Measurements from ENCODE around the gene FFAR2. TPM values are rescaled to one million over a fixed set of nuclear protein-coding genes. Genes with fewer than 3 reads are reported as not detected.

FFAR2 gene
- total RNA-seq, 1 experiment from 2014 or later: not detected

GRCh38 chr19:35458192-35458591, 10.1 kb downstream of the FFAR2 start:
- POLR2A ChIA-PET: no interaction called here
- Histone ChIP-seq H3K9me2 (ENCODE audit: insufficient read depth) (no peaks in the 10 kb centered on the region), H3K36me3 (ENCODE audit: control insufficient read depth in 1 of 2, insufficient read depth in 2 of 2, low read length in 2 of 2) (no peaks in the 10 kb centered on the region), H3K4me3 (replicated peaks in 1 of 2; ENCODE audit: low read depth in 1 of 2, low read length in 2 of 2) (no peak overlapping the region), H2AFZ (ENCODE audit: low read depth, low read length, poor library complexity, severe bottlenecking) (no peak overlapping the region), H3K79me2 (ENCODE audit: insufficient read depth, low read length) (no peaks in the 10 kb centered on the region), H3K9me3 (ENCODE audit: control insufficient read depth in 1 of 2, insufficient read depth in 1 of 2, low read depth in 1 of 2, low read length in 2 of 2) (no peaks in the 10 kb centered on the region), H3K4me2 (ENCODE audit: low read length) (no peak overlapping the region), H3K9ac (ENCODE audit: low read length) (no peak overlapping the region), H4K20me1 (ENCODE audit: insufficient read depth) (no peaks in the 10 kb centered on the region), H3K27ac (ENCODE audit: low read depth, low read length) (no peak overlapping the region), H3K27me3 (ENCODE audit: insufficient read depth, low read length) (0 out of 2 replicates have a peak, but pooled peaks cover 5% of the 10 kb centered on the region), H3K4me1 (ENCODE audit: control insufficient read depth in 1 of 2, insufficient read depth in 2 of 2, low read length in 2 of 2) (no peaks in the 10 kb centered on the region)
- RAD21 ChIA-PET (ENCODE audit: low non-redundant PET in 1 of 2, low total read pairs in 2 of 2, uncharacterized antibody in 2 of 2, unreplicated experiment in 2 of 2): no interaction called here
- no TSS peak for BruUV-seq (replicated peaks)
- TF ChIP-seq EZH2phosphoT487 (IDR thresholded peaks at IDR 0.05; ENCODE audit: borderline replicate concordance) (no peak), SRF (IDR thresholded peaks at IDR 0.05; ENCODE audit: low read depth) (no peak), SP1 (IDR thresholded peaks at IDR 0.05; ENCODE audit: low read depth) (no peak), POLR2AphosphoS5 (IDR thresholded peaks at IDR 0.05; ENCODE audit: low read depth, low read length) (no peak), POLR2A (IDR thresholded peaks at IDR 0.05; ENCODE audit: borderline replicate concordance, extremely low read depth, insufficient read depth, insufficient read length) (no peak), EGR1 (IDR thresholded peaks at IDR 0.05; ENCODE audit: low read depth) (no peak), CBX3 (IDR thresholded peaks at IDR 0.05; ENCODE audit: low read depth) (no peak), ATF3 (IDR thresholded peaks at IDR 0.05) (no peak), MAX (IDR thresholded peaks at IDR 0.05) (no peak), EZH2 (IDR thresholded peaks at IDR 0.05) (no peak), ZBTB33 (IDR thresholded peaks at IDR 0.05; ENCODE audit: extremely low read depth, insufficient replicate concordance, low read length) (no peak), FOSL1 (IDR thresholded peaks at IDR 0.05; ENCODE audit: low read depth) (no peak), JUND (IDR thresholded peaks at IDR 0.05) (no peak), CEBPB (IDR thresholded peaks at IDR 0.05; ENCODE audit: low read depth) (no peak), CTCF (IDR thresholded peaks at IDR 0.05 in 2 of 3, conservative IDR thresholded peaks at IDR 0.05 in 1 of 3; ENCODE audit: borderline replicate concordance in 1 of 3, insufficient read depth in 1 of 3, low read depth in 2 of 3, low read length in 2 of 3) (no peak), REST (IDR thresholded peaks at IDR 0.05; ENCODE audit: low read depth) (no peak), ELF1 (IDR thresholded peaks at IDR 0.05; ENCODE audit: borderline replicate concordance, low read depth) (no peak), ZNF274 (IDR thresholded peaks at IDR 0.05; ENCODE audit: low read depth, low read length) (no peak), ZFX (IDR thresholded peaks at IDR 0.05) (no peak)
- DNase-seq (ENCODE audit: low read depth, low spot score) (no peak), ATAC-seq (no peak)
- intact Hi-C loops (cut with micrococcal nuclease): no loop called here
- CTCF ChIA-PET: no interaction called here
